GM23248 (cell line): Measurements from ENCODE around the gene NHLH1.

Experiments
- EZH2 ChIP-seq: fragments of 200-600 bp; sonication (generic); IDR thresholded peaks from 2 replicates; pipeline ENCODE4 v1.6.1; 2018; ENCODE audit warnings: antibody characterized with exemption, mild to moderate bottlenecking; ENCODE audit not compliant: insufficient read depth, poor library complexity, severe bottlenecking
- EZH2phosphoT487 ChIP-seq: fragments of 200-600 bp; sonication (generic); IDR thresholded peaks from 2 replicates; pipeline ENCODE4 v1.6.1; 2018; ENCODE audit warnings: antibody characterized with exemption, moderate library complexity, mild to moderate bottlenecking, low read depth; ENCODE audit not compliant: insufficient read depth

- TF ChIP-seq EZH2phosphoT487 (no peak), EZH2 (no peak)
Measured at GRCh38 chr1:160342526-160342925, 24.3 kb upstream of the NHLH1 start.
